H4 (cell line): ENCODE data around the gene PSME2. TPM values are rescaled to one million over a fixed set of nuclear protein-coding genes. Genes with fewer than 3 reads are reported as not detected.

Experiments used
- DNase-seq: peaks from one replicate; pipeline ENCODE4 v3.0.0-alpha.2; 2015; ENCODE audit warnings: low spot score
- total RNA-seq: library from RNA; depleted of rRNA; stranded (reverse); fragments of >200 nt; shearing (Covaris generic); gene quantifications from 2 replicates; pipeline ENCODE4 v1.2.3, GENCODE V29; 2014

PSME2 gene
- total RNA-seq, 1 experiment from 2014 or later = 346 TPM

- no peak for DNase-seq
These were observed 33.0 kb upstream of the PSME2 start for GRCh38 chr14:24179294-24179960.

GRCh38 chr14:24178399-24179178, 32.2 kb upstream of the PSME2 start:
- no peak for DNase-seq

- no peak for DNase-seq
These were observed 31.5 kb upstream of the PSME2 start for GRCh38 chr14:24177891-24178290.

- no peak for DNase-seq
These were observed 30.8 kb upstream of the PSME2 start for GRCh38 chr14:24177041-24177825.

GRCh38 chr14:24176599-24176998, 30.2 kb upstream of the PSME2 start:
- no peak for DNase-seq

GRCh38 chr14:24172871-24173281, 26.5 kb upstream of the PSME2 start:
- DNase-seq = no peak

- no peak for DNase-seq
These were observed 26.0 kb upstream of the PSME2 start for GRCh38 chr14:24172261-24172860.

- DNase-seq = no peak
These were observed 25.2 kb upstream of the PSME2 start, which contains the start of gene REC8 for GRCh38 chr14:24171422-24172260. TSS of gene REC8 (plus strand) at chr14:24172080. CDS start at chr14:24172553, 473 bp downstream.

GRCh38 chr14:24167469-24168114, 21.2 kb upstream of the PSME2 start:
- no peak for DNase-seq

GRCh38 chr14:24165785-24166184, 19.4 kb upstream of the PSME2 start:
- no peak for DNase-seq

- DNase-seq = no peak
These were observed 18.1 kb upstream of the PSME2 start for GRCh38 chr14:24164518-24164991.

- DNase-seq = no peak
These were observed 15.7 kb upstream of the PSME2 start for GRCh38 chr14:24162093-24162492.

GRCh38 chr14:24160850-24161804, 14.7 kb upstream of the PSME2 start, which contains the start of gene IRF9:
TSS of gene IRF9 (plus strand) at chr14:24161265. CDS start at chr14:24162145, 880 bp downstream.
- DNase-seq = peak; percentile 95

GRCh38 chr14:24160499-24160849, 14.1 kb upstream of the PSME2 start:
- DNase-seq = no peak

- DNase-seq = no peak
These were observed 13.5 kb upstream of the PSME2 start for GRCh38 chr14:24159777-24160498.

- DNase-seq = no peak
These were observed 10.9 kb upstream of the PSME2 start for GRCh38 chr14:24157331-24157730.

- no peak for DNase-seq
These were observed 10.4 kb upstream of the PSME2 start for GRCh38 chr14:24156840-24157239.

GRCh38 chr14:24155100-24155499, 8.7 kb upstream of the PSME2 start:
- DNase-seq = no peak
